GM21515 (cell line): Measurements from ENCODE around the gene FERMT3.

Source experiments
- ATAC-seq: cut with Tn5 transposase; IDR thresholded peaks from one replicate; pipeline ENCODE4 v1.9.1; 2021; ENCODE audit not compliant: unreplicated experiment

FERMT3 gene

GRCh38 chr11:64185693-64186491 is 20.6 kb upstream of the FERMT3 start, which contains the start of gene STIP1:
Gene STIP1, plus strand, starts transcription at chr11:64186171. Its CDS starts 91 bp downstream, at chr11:64186262.
- ATAC-seq = peak; percentile 83

DNA sequence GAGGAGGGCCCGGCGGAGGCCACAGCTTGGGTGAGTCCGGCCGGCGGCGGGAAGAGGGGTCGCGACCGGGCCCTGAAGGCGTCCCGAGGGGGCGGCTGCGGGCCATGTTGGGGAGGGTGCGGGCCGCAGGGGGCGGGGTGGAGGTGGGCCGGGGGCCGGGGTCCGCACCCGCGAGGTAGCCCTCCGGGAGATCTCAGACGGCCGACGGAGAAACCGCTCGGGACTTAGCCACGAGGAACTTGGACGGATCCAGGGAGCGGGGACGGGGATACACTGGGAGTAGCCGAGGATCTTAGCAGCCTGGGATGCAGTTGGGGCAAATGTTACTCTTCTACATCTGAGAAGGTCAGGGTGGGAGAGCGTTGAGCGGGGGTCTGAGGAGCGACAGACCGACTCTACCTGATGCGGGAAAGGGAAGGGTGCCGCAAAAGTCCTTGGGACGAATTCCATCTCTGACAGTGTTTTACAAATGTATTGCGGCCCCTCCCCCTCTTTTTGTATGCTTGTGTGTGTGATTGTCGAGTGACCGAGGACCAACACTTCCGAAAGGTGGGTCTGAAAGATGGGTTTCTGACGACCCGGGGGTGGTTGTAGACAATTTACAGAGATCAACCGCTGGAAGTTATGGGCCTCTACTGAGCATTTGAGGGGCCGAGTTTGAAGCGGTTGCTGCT is 19.9 kb upstream of the FERMT3 start:
- no peak for ATAC-seq

DNA sequence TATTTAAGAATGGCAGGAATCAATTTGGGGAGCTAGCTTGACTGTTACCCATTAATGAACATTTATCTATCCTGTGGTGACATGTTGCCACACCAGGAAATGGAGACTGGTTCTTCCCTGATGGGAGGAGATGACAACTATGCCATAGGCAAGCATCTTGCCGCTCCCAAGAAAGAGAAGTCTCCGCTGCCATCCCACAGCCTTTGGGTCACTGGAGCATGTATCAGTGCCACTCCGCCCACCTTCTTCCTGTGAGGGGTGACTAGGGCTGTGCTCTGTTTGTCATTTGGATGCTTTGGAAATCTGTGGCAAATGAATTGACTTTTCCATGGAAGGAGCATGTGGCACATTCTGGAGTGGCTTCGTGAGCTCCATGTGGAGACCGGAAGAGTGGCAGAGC is 14.1 kb upstream of the FERMT3 start:
- ATAC-seq = no peak

DNA sequence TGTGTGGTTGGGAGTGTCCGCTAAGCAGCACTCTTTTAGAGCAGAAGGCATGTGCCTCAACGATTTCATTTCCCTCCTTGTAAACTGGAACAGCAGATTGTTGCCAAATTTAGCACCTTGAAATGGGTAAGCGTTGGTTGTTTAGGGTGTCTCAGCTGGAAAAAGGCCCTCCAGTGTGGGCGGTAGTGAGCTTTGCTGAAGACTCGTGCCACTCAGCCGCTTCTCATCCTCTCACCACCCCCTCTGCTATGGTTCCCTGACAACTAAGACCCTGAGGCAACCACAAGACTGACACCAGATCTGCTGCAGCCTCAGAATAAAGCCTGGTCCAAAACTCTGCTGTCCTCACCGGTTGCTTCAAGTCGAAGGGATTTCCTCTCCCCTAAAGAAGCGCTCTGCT is 9.9 kb upstream of the FERMT3 start:
- ATAC-seq = no peak

- no peak for ATAC-seq
Observed at GRCh38 chr11:64198511-64198910, 8.0 kb upstream of the FERMT3 start.

GRCh38 chr11:64201543-64201942 is 5.0 kb upstream of the FERMT3 start:
- ATAC-seq = no peak

- no peak for ATAC-seq
Observed at GRCh38 chr11:64202992-64203391, 3.5 kb upstream of the FERMT3 start.

DNA sequence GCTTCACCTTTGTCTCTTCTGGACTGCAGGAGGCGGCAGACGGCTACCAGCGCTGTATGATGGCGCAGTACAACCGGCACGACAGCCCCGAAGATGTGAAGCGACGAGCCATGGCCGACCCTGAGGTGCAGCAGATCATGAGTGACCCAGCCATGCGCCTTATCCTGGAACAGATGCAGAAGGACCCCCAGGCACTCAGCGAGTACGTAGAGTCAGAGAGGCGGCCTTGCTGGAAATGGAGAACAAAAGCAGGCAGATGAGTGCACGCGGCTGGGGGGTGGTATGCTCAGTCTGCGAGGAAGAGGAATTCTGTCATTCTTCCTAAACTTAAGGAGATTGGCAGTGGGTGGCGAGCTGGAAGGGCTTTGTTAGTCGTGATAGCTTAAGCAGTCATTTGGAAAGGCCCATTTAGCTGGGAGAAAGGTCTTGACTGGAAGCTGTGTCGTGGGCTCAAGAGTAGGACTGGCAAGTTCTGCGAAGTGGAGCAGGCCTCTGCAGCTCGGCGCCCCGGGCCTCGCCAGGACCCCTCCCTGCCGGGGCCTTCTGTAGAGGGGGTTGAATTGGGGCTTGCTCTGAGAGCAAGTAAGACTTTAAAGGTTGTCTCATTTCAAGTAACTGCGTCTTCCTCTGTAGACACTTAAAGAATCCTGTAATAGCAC is 3.0 kb upstream of the FERMT3 start:
- ATAC-seq = no peak

DNA sequence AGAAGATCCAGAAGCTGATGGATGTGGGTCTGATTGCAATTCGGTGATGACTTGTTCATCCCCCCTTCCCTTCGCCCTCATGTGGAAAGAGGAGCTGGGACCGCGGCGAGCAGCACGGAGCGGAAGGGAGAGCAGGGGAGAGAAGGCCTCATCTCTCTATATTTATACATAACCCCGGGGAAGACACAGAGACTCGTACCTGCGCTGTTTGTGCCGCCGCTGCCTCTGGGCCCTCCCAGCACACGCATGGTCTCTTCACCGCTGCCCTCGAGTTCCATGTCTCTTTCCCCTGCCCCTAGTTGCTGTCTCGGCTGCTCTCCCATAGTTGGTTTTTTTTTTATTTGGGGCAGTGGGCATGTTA is 2.5 kb upstream of the FERMT3 start:
- ATAC-seq = no peak

DNA sequence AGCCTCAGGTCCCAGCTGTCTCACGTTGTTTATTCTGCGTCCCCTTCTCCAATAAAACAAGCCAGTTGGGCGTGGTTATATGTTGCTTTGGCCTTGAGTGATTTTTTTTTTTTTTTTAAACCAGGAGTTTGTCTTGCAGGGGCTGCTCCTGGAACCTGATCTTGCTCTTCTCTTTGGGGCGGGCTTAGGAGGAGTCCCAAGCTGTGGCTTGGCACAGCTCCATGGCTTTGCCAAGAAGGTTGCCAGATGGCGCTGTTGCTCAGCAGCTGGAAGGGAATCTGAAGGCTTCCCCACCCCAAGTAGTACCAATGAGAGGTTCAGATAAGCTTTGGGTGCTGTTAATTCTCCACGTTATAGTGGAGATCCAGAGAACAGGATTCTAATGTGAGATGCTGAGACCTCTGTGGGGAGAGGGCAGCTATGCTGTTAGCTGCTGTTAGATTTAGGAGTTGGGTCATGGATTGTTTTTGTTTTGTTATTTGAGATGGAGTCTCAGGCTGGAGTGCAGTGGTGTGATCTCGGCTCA is 2.0 kb upstream of the FERMT3 start:
- ATAC-seq = no peak

- ATAC-seq = peak; percentile 45
Observed at GRCh38 chr11:64207256-64208085, 950 bp downstream of the FERMT3 start.

GRCh38 chr11:64208086-64208795 is 1.7 kb downstream of the FERMT3 start:
- no peak for ATAC-seq

DNA sequence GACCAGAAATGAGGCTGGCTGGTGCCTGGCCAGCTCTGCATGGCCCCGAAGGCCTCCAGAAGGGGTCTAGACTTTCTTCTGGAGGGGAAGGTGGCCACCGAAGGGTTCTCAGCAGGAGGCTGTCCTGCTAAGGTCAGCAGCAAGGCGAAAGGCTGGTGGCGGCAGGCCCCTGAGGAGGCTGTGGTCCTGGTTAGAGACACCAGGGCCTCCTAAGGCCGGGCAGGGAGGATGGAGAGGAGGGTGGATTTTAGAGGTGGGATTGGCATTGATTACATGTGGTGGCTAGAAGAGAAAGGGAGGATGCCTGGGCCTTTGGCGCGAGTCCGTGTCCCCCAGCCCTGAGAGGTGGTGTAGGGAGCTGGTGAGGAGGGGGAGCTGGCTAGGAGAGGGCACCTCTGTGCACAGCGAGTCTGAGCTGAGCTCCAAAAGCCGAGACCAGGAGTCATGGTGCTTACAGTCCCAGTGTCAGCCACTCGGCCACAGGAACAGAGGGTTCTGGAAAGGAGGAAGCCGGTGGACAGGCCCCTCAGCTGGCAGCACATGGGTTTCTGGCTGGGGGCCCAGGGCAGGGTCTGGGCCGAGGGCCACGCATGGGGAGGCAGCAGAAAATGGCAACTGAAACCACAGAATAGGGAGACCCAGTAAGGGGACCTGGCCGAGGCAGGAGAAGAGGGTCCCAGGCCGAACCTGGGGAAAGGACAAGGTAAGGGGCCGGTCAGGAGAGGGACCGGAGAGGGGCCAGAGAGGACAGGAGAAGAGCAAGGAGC is 2.5 kb downstream of the FERMT3 start:
- ATAC-seq = no peak

- ATAC-seq = no peak
Observed at GRCh38 chr11:64209563-64209843, 3.0 kb downstream of the FERMT3 start.

DNA sequence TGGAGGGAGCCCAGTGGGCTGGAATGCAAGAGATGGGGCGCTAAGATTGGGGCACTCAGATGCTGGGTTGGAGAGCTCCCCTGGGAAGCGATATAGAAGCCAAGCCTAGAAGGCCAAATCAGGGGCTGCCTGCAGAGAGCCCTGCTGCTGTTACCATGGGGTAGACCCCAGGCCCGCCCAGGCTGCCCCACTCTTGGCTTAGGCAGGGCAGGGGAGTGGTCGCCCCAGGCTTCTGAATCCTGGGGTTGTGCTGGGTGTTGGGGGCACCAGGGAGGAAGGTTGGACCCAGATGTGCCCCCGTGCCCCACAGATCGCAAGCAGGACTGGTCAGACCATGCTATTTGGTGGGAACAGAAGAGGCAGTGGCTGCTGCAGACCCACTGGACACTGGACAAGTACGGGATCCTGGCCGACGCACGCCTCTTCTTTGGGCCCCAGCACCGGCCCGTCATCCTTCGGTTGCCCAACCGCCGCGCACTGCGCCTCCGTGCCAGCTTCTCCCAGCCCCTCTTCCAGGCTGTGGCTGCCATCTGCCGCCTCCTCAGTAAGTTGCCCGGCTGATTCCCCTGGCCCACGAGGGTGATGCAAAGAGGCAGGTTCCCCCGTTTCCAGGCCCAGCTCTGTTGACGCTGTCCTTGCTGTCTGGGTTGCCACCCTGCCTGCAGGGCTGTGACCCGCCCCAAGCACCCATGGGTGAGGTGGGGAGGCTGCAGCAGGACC is 3.9 kb downstream of the FERMT3 start:
- ATAC-seq = no peak

DNA sequence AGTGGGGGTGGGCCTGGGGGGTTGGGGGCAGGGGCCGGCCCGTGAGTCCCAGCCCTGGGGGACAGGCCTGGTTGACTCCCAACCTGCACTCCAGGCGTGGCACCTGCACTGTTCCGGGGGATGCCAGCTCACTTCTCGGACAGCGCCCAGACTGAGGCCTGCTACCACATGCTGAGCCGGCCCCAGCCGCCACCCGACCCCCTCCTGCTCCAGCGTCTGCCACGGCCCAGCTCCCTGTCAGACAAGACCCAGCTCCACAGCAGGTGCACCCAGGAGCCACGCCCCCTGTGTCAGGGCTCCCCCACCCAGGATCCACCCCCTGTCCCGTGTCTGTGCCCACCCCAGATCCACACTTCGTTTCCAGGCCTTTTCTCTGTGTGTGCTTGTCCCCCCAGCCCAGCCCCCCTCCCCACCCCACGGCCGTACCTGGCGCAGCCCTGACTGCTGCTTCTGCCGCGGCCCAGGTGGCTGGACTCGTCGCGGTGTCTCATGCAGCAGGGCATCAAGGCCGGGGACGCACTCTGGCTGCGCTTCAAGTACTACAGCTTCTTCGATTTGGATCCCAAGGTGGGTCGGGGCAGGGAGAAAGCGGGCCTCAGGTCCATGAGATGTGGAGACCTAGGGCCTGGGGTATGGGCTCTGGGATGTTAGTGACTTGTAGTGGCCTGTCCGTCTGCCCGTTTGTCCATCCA is 4.8 kb downstream of the FERMT3 start:
- no peak for ATAC-seq

- no peak for ATAC-seq
Observed at GRCh38 chr11:64216879-64217278, 10.4 kb downstream of the FERMT3 start.

- no peak for ATAC-seq
Observed at GRCh38 chr11:64218628-64219353, 12.3 kb downstream of the FERMT3 start.
